Raji (cell line): ENCODE data around the gene SLC12A7.

Experiments used
- POLR2A ChIP-seq: IDR thresholded peaks from 2 replicates; pipeline ENCODE4 v1.6.1; 2011; ENCODE audit warnings: low read depth, low read length, control low read depth; ENCODE audit not compliant: insufficient read depth

SLC12A7 gene

DNA sequence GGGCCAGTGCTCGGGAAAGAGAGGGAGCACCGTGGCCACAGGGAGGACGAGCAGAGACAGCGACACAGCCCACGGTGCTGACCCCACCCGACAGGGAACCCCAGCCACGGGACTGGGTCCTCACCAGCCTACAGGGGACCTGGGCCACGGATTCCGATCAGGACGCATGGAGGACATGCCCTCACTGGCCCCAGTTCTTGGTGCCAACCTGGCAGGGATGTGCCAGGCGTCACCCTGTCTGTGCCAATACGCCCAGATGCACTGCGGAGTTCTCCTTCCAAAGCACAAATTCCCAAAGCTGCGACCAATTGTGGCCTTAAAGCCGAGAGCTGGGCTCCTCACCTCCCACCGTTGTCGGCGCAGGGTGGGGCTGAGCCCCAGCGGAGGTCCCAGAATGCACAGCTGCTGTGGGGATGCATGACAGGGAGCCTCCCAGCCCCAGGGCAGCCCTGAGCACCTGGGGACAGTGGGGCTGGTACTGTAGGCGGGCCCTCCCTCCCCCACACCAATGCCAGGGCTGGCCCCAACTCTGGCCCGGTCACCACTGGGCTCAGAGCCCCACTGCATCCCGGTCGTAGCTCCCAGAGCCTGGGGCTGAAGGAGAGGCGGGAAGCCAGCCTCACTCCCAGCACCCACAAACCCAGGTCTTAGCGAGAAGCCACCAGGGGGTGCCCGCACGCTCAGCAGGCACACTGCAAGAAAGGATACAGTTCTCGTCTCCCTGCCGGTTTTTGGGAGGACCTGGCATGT lies 59.0 kb downstream of the SLC12A7 start:
- TF ChIP-seq POLR2A: no peak

DNA sequence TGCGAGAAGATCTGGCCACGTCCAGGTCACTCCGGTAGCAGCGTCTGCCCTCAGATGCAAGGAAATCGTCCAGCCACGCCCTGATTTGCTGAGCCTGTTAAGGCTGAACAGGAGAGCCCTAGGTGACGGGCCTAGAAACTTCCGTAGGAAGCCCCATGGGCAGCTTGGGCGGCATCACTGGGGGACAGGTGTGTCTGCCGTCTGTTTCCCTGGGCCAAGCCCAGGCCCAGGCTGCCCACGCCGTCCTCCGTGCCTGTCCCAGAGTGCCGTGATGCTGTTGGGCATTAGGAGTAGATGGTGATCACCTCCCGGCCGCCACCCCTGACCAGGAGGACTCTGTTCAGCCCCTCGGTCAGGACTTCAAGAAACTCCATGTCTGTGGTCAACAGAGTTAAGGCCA lies 59.8 kb downstream of the SLC12A7 start:
- no peak for TF ChIP-seq POLR2A

DNA sequence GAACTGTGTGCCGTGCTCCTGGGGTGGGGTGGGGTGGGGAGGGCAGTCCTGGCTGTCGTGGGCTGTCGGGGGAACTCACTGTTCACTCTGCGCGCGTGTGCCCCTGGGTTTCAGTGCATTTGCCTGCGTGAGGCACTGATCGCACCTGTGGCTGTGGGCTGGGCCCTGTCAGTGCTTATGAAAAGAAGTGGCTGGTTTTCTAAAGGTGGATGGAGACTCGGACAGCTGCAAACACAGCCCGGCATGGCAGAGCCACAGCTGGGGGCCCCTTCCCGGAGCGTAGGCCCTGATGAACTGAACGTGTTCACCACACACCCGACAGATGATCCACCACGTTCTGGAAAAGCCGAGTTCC lies 60.5 kb downstream of the SLC12A7 start:
- TF ChIP-seq POLR2A: no peak

DNA sequence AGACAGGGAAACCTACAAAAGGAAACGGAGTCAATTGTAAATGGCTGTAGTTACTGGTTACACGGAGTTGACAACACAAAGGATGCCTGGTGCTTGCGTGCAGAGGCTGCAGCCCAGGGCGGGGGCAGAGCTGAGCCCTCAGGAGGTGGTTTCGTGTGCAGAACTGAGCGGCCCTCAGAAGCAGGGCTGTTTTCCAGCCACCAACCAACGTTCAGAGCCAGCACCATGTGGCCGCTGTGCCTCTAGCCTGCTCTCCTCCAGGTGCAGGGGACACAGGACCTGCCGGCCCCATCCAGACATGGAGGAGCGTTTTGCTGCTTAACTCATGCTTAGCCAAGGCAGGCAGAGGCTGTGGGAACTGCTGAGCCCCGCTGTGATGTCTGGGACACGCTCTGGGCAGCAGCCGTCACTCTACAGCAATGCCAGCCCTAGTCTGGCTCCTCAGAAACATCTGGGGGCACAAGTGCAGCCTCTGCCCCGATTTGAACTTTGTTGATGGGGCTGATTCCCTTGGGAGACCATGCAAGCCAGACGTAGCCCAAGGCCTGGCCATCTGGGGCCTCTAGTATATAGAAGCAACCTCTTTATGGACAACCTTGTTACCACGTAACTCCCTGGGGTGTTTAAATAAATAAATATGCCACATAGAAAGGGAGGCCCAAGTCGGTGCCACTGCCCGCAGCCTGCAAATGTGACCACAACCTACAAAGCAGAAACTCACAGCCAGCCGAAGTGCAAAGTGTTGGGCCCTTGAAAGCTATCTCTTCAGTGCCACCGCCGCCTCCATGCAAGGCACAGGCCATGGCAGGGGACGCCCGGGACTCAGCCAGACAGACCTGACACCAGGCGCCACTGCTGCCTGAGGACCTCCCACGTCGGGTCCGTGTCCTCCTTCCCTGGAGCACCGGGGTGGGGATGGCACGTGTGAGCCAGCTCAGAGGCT lies 61.2 kb downstream of the SLC12A7 start:
- no peak for TF ChIP-seq POLR2A

DNA sequence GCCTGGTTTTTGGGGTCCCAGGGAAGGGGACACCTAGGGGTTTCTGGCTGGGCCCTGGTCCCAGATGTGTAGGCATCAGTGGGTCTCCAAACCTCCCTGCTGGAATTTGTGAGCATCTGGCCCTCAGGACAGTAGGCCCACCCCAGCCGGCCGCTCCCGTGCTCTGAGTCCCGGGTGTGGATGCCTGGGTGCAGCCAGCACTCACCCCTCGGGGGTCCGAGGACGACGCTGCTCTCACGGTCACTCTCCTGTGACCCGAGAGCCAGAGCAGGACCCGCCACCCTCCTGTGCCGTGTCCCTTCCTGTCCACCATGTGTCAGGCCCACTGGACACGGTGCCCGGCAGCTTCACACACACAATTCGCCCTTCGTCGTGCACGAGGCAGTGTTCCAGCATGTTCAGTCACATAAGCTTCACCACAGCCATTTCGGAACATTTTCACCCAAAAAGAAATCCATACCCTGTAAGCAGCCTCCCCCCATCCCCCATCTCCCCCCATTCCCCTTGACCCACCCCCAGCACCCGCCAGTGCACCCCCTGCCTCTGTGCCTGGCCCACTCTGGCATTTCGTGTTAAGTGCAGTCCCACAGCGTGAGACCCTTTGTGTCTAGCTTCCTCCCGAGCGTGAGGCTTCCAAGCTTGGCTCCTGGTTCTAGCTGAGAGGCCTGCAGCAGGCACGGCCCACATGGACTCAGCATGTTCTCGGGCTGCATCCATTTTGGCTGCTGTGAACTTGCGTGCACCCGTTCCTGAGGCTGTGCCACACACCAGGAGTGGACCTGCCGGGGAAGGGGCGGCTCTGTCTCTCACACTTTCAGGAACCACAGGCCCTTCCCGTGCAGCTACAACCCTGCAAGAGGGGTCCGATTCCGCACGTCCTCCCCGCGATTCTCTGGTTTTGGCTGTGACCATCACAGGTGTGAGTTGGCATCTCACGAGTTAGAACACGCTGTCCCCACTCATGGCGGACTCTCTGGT lies 62.7 kb downstream of the SLC12A7 start:
- no peak for TF ChIP-seq POLR2A

DNA sequence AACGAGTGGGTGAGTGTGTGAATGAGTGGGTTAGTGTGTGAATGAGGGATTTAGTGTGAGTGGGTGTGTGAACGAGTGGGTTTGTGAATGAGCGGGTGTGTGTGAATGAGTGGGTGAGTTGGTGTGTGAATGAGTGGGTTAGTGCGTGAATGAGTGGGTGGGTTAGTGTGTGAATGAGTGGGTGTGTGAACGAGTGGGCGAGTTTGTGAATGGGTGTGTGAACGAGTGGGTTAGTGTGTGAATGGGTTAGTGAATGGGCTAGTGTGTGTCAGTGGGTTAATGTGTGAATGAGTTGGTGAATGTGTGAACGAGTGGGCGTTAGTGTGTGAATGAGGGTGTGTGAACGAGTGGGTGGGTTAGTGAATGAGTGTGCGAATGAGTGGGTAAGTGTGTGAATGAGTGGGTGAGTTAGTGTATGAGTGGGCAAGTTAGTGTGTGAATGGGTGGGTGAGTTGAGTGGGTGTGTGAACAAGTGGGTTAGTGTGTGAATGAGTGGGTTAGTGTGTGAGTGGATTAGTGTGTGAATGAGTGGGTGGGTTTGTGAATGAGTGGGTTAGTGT lies 63.6 kb downstream of the SLC12A7 start:
- TF ChIP-seq POLR2A: no peak

DNA sequence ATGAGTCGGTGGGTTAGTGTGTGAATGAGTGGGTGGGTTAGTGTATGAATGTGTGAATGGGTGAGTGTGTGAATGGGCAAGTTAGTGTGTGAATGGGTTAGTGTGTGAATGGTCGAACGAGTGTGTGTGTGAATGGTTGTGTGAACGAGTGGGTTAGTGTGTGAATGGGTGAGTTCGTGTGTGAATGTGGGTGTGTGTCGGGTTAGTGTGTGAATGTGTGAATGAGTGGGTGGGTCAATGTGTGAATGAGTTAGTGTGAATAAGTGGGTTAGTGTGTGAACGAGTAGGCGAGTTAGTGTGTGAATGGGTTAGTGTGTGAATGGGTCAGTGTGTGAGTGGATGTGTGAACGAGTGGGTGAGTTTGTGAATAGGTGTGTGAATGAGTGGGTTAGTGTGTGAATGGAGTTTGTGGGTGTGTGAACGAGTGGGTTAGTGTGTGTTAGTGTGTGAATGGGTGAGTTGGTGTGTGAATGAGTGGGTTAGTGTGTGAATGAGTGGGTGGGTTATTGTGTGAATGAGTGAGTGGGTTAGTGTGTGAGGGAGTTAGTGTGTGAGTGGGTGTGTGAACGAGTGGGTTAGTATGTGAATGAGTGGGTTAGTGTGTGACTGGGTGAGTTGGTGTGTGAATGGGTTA lies 64.4 kb downstream of the SLC12A7 start:
- no peak for TF ChIP-seq POLR2A

DNA sequence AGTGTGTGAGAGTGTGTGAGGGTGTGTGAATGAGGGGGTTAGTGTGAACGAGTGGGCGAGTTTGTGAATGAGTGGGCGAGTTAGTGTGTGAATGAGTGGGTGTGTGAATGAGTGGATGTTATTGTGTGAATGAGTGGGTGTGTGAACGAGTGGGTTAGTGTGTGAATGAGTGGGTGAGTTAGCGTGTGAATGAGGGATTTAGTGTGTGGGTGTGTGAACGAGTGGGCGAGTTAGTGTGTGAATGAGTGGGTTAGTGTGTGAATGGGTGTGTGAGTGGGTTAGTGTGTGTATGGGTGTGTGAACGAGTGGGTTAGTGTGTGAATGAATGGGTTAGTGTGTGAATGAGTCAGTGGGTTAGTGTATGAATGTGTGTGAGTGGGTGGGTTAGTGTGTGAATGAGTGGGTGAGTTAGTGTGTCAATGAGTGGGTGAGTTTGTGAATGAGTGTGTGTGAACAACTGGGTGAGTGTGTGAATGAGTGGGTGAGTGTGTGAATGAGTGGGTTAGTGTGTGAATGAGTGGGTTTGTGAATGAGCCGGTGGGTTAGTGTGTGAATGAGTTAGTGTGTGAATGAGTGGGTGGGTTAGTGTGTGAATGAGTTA lies 65.8 kb downstream of the SLC12A7 start:
- no peak for TF ChIP-seq POLR2A

DNA sequence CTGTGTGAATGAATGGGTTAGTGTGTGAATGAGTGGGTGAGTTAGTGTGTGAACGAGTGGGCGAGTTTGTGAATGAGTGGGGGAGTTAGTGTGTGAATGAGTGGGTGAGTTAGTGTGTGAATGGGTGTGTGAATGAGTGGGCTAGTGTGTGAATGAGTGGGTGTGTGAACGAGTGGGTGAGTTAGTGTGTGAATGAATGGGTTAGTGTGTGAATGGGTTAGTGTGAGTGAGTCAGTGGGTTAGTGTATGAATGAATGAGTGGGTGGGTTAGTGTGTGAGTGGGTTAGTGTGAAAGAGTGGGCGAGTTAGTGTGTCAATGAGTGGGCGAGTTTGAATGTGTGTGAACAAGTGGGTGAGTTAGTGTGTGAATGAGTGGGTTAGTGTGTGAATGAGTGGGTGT lies 67.7 kb downstream of the SLC12A7 start:
- TF ChIP-seq POLR2A: no peak

DNA sequence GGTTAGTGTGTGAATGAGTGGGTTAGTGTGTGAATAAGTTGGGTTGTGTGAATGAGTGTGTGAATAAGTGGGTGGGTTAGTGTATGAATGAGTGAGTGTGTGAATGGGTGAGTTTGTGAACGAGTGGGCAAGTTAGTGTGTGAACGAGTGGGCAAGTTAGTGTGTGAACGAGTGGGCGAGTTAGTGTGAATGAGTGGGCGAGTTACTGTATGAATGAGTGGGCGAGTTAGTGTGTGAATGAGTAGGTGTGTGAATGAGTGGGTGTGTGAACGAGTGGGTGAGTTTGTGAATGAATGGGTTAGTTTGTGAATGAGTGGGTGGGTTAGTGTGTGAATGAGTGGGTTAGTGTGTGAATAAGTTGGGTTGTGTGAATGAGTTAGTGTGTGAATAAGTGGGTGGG lies 68.5 kb downstream of the SLC12A7 start:
- no peak for TF ChIP-seq POLR2A

DNA sequence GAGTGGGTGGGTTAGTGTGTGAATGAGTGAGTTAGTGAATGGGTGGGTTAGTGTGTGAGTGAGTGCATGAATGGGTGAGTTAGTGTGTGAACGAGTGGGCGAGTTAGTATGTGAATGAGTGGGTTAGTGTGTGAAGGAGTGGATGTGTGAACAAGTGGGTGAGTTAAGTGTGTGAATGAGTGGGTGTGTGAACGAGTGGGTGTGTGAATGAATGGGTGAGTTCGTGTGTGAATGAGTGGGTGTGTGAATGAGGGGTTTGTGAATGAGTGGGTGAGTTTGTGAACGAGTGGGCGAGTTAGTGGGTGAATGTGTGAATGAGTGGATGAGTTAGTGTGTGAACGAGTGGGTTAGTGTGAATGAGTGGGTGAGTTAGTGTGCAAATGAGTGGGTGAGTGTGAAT lies 69.2 kb downstream of the SLC12A7 start:
- no peak for TF ChIP-seq POLR2A

DNA sequence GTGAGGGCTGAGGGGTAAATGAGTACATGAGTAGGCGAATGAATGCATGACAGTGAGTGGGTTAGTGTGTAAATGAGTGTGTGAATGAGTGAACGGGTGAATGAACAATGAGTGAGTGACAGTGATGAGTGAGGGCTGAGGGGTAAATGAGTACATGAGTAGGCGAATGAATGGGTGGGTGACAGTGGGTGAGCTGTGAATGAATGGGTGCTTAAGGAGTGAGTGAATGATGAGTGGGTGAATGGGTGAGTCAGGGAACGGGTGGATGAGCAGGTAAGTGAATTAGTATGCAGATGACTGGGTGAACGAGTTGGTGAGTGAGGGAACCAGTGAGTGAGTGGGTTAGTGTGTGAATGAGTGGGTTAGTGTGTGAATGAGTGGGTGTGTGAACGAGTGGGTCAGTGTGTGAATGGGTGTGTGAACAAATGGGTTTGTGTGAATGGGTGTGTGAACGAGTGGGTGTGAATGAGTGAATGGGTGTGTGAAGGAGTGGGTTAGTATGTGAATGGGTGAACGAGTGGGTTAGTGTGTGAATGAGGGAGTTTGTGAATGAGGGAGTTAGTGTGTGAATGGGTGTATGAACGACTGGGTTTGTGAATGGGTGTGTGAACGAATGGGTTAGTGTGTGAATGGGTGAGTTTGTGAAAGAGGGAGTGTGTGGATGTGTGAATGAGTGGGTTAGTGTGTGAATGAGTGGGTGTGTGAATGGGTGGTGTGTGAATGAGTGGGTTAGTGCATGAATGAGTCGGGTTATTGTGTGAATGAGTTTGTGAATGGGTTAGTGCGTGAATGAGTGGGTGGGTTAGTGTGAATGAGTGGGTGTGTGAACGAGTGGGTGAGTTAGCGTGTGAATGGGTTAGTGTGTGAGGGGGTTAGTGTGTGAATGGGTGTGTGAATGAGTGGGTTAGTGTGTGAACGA lies 70.4 kb downstream of the SLC12A7 start:
- no peak for TF ChIP-seq POLR2A

DNA sequence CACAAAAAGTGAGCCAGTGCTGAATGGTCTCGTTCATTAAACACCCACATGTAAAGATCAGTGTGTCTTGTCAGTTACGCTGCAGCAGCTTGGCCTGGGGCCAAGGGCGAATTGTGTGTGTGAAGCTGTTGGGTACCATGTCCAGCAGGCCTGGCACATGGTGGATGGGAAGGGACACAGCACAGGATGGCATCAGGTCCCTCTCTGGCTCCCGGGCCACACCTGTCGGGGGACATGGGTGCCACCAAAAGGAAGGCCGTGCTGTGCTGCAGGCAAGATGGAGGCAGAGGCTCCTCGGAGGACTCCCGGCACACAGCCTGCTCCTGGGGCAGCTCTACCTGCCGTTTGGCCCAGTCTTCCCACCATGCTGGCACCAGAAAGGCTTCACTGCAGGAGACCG lies 71.3 kb downstream of the SLC12A7 start:
- no peak for TF ChIP-seq POLR2A

DNA sequence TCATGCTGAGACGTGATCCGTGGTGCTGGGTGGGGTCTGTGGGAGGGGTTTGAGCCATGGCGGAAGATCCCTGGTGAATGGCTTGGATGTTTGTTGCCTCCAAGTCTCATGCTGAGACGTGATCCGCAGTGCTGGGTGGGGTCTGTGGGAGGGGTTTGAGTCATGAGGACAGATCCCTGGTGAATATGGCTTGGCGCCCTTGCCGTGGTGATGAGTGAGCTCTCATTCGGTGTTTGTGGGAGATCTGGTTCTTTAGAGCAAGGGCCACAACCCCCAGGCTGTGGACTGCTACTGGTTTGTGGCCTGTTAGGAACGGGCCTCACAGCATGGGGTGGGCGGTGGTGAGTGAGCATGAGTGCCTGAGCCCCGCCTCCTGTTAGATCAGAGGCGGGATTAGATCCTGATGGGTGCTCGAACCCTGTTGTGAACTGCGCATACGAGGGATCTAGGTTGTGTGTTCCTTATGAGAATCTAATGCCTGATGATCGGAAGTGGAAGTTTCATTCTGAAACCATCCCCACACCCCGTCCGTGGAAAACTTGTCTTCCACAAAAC lies 72.1 kb downstream of the SLC12A7 start:
- no peak for TF ChIP-seq POLR2A
